GM12878 (cell line): ENCODE data around the gene ELK4.

Source experiments
- CHD2 ChIP-seq: IDR thresholded peaks from 2 replicates; pipeline ENCODE4 v1.6.1; 2011; ENCODE audit warnings: low read depth, low read length, improper control_type of control experiment, borderline replicate concordance
- HDGF ChIP-seq: fragments of 450-650 bp; IDR thresholded peaks from 2 replicates; pipeline ENCODE4 v1.6.1; 2016; ENCODE audit warnings: antibody characterized with exemption
- RUNX3 ChIP-seq: IDR thresholded peaks from 2 replicates; pipeline ENCODE4 v1.6.1; 2012; ENCODE audit warnings: low read length, inconsistent platforms

GRCh38 chr1:205590777-205591513 is 40.9 kb downstream of the ELK4 start:
- TF ChIP-seq CHD2, result no peak
- TF ChIP-seq RUNX3, result no peak
- no peak for TF ChIP-seq HDGF
